Panc1 (cell line): ENCODE results near the gene VPS18. TPM values are rescaled to one million over a fixed set of nuclear protein-coding genes. Genes with fewer than 3 reads are reported as not detected.

Experiments used
- ATAC-seq: fragments of 200-7000 bp; cut with Tn5 transposase; 2 replicates; pipeline ENCODE4 v1.9.1; 2020; ENCODE audit warnings: mild to moderate bottlenecking, moderate library complexity
- BruUV-seq: library from RNA; stranded (reverse); fragments of 400-500 nt; replicated peaks from 2 replicates; lab custom pipeline; 2021; lab: Mats Ljungman, UMichigan
- CTCF ChIA-PET: fragments of 300-600 bp; sonication (Branson Sonifier 250); formaldehyde crosslinking; loops from one replicate; lab custom pipeline; 2022; ENCODE audit warnings: antibody characterized with exemption; lab: Charles Lee
- POLR2A ChIA-PET: fragments of 300-600 bp; sonication (Branson Sonifier 250); formaldehyde crosslinking; loops from one replicate; lab custom pipeline; 2022; ENCODE audit warnings: antibody characterized with exemption; lab: Charles Lee
- DNase-seq: peaks from one replicate; pipeline ENCODE4 v3.0.0-alpha.2; 2010; ENCODE audit warnings: low read depth, low spot score
- H3K27ac ChIP-seq: 2 replicates; pipeline ENCODE4 v1.5.1; 2011; ENCODE audit warnings: mild to moderate bottlenecking, low read length, inconsistent platforms
- H3K27me3 ChIP-seq: fragments of 200-500 bp; sonication (Bioruptor generic); 2 replicates; pipeline ENCODE4 v1.6.0; 2014; ENCODE audit warnings: low read length, inconsistent platforms; ENCODE audit not compliant: control insufficient read depth, insufficient read depth
- H3K36me3 ChIP-seq: fragments of 200-500 bp; sonication (Bioruptor generic); 2 replicates; pipeline ENCODE4 v1.5.1; 2014; ENCODE audit warnings: inconsistent platforms, mild to moderate bottlenecking, low read length, moderate library complexity; ENCODE audit not compliant: control insufficient read depth, insufficient read depth
- H3K4me1 ChIP-seq: 2 replicates; pipeline ENCODE4 v1.5.1; 2011; ENCODE audit warnings: inconsistent platforms, mild to moderate bottlenecking, low read length, moderate library complexity; ENCODE audit not compliant: control insufficient read depth, insufficient read depth
- H3K4me3 ChIP-seq, 2 experiments: 2 replicates each; pipeline ENCODE4 v1.5.1; 2011 to 2012; ENCODE audit warnings: low read depth in 2 of 2, low read length in 2 of 2, mild to moderate bottlenecking in 2 of 2, inconsistent platforms in 1 of 2, moderate library complexity in 1 of 2
- H3K9me3 ChIP-seq: fragments of 200-500 bp; sonication (Bioruptor generic); 2 replicates; pipeline ENCODE4 v1.5.1; 2014; ENCODE audit warnings: low read depth, mild to moderate bottlenecking, inconsistent platforms, low read length, moderate library complexity; ENCODE audit not compliant: control insufficient read depth, insufficient read depth
- CTCF ChIP-seq: fragments of 450-650 bp; IDR thresholded peaks from 2 replicates; pipeline ENCODE4 v1.5.1; 2017; ENCODE audit warnings: mild to moderate bottlenecking
- POLR2AphosphoS5 ChIP-seq: IDR thresholded peaks from 2 replicates; pipeline ENCODE4 v1.6.1; 2012; ENCODE audit warnings: mild to moderate bottlenecking, low read depth, low read length, moderate library complexity
- SIN3A ChIP-seq: IDR thresholded peaks from 2 replicates; pipeline ENCODE4 v1.6.1; 2012; ENCODE audit warnings: low read depth, mild to moderate bottlenecking, low read length, moderate library complexity, borderline replicate concordance; ENCODE audit not compliant: insufficient read depth
- TCF7L2 ChIP-seq: IDR thresholded peaks from 2 replicates; pipeline ENCODE4 v1.6.1; 2011; ENCODE audit warnings: mild to moderate bottlenecking, low read depth, low read length, inconsistent platforms
- in situ Hi-C: cut with HindIII; loops from 2 replicates; pipeline ENCODE4 v1.10.0; 2016; ENCODE audit warnings: low sequenced_read_pairs, low pct_unique_long_range_greater_than_20kb
- intact Hi-C: fragments of 100-400 bp; cut with micrococcal nuclease; formaldehyde crosslinking; loops from one replicate; pipeline ENCODE4 v1.10.0; 2022; ENCODE audit not compliant: unreplicated experiment
- total RNA-seq: library from RNA; stranded (reverse); gene quantifications from one replicate; pipeline ENCODE4 v1.2.1, GENCODE V29; 2021; ENCODE audit not compliant: unreplicated experiment
- TF ChIP-seq, protein P1 (sequence below), 2 experiments: IDR thresholded peaks; 2 replicates each; pipeline ENCODE4 v1.6.1; 2011 to 2012; ENCODE audit warnings: low read depth in 2 of 2, control low read depth in 1 of 2, low read length in 1 of 2, mild to moderate bottlenecking in 1 of 2, moderate library complexity in 1 of 2; ENCODE audit not compliant: insufficient read depth in 1 of 2

Gene VPS18
- total RNA-seq, 1 experiment from 2014 or later, result 46.7 TPM

DNA sequence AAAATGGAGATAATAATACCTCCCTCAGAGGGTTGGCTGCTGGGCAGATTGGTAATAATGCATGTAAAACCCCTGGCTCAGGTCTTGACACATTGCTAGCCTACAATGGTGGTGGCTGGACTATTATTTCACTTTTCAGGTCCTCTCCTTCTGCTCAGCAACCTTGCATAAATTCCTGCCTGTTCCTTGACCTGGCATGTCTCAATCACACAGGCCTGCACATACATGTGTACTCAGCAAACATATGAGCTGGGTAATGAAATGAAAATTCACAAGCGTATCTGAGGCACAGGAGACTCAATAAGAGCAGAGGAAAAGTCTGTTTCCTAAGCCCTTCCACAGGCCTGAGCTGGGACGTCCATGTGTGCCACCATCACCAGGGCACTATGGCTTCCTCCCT, 17.4 kb downstream of the VPS18 start:
- no peak for DNase-seq
- BruUV-seq, result no TSS peak
- intact Hi-C loops (no loop called here), in situ Hi-C loops (no loop called here)
- no peak for ATAC-seq
- ChIA-PET CTCF (interaction anchor here (0.9 kb wide), 1 partner anchor 12 kb away, joined by 3 read pairs; no protein-coding TSS in a partner anchor), POLR2A (no interaction called here)
- H3K9me3 ChIP-seq, result no peaks in the 10 kb centered on the region
- H3K27me3 ChIP-seq, result no peaks in the 10 kb centered on the region
- no peak overlapping the region for H3K27ac ChIP-seq
- H3K4me1 ChIP-seq, result peaks cover 10% of the 10 kb centered on the region; the same call in 1 of the 2 replicates
- TF ChIP-seq, protein P1, sequence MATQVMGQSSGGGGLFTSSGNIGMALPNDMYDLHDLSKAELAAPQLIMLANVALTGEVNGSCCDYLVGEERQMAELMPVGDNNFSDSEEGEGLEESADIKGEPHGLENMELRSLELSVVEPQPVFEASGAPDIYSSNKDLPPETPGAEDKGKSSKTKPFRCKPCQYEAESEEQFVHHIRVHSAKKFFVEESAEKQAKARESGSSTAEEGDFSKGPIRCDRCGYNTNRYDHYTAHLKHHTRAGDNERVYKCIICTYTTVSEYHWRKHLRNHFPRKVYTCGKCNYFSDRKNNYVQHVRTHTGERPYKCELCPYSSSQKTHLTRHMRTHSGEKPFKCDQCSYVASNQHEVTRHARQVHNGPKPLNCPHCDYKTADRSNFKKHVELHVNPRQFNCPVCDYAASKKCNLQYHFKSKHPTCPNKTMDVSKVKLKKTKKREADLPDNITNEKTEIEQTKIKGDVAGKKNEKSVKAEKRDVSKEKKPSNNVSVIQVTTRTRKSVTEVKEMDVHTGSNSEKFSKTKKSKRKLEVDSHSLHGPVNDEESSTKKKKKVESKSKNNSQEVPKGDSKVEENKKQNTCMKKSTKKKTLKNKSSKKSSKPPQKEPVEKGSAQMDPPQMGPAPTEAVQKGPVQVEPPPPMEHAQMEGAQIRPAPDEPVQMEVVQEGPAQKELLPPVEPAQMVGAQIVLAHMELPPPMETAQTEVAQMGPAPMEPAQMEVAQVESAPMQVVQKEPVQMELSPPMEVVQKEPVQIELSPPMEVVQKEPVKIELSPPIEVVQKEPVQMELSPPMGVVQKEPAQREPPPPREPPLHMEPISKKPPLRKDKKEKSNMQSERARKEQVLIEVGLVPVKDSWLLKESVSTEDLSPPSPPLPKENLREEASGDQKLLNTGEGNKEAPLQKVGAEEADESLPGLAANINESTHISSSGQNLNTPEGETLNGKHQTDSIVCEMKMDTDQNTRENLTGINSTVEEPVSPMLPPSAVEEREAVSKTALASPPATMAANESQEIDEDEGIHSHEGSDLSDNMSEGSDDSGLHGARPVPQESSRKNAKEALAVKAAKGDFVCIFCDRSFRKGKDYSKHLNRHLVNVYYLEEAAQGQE (IDR thresholded peaks at IDR 0.05; ENCODE audit: insufficient read depth in 1 of 2, low read depth in 2 of 2, low read length in 1 of 2), result no peak
- no peak for TF ChIP-seq POLR2AphosphoS5
- no peak for TF ChIP-seq SIN3A
- no peaks in the 10 kb centered on the region for H3K36me3 ChIP-seq
- no peak overlapping the region for H3K4me3 ChIP-seq

- POLR2A ChIA-PET, result no interaction called here
- TF ChIP-seq, protein P1 (IDR thresholded peaks at IDR 0.05; ENCODE audit: insufficient read depth in 1 of 2, low read depth in 2 of 2, low read length in 1 of 2), result no peak
- TF ChIP-seq CTCF (no peak), POLR2AphosphoS5 (no peak), SIN3A (no peak), TCF7L2 (no peak)
- BruUV-seq, result no TSS peak
- CTCF ChIA-PET, result no interaction called here
- no peaks in the 10 kb centered on the region for H3K27me3 ChIP-seq
- in situ Hi-C loops, result no loop called here
- H3K4me3 ChIP-seq, result no peak overlapping the region
- no peak overlapping the region for H3K27ac ChIP-seq
- no peaks in the 10 kb centered on the region for H3K36me3 ChIP-seq
- intact Hi-C loops, result no loop called here
- peaks cover 2% of the 10 kb centered on the region; the same call in 1 of the 2 replicates for H3K4me1 ChIP-seq
- ATAC-seq (no peak), DNase-seq (no peak)
- no peaks in the 10 kb centered on the region for H3K9me3 ChIP-seq
Observed at GRCh38 chr15:40912478-40912877, 18.2 kb downstream of the VPS18 start.
